Omental fat pad (tissue), 4 donors: ENCODE data around the gene SHFL. TPM values are rescaled to one million over a fixed set of nuclear protein-coding genes. Genes with fewer than 3 reads are reported as not detected.

Source experiments
- ATAC-seq: fragments of 150-250 bp; one replicate; pipeline ENCODE4 v1.9.1; 2016; ENCODE audit warnings: mild to moderate bottlenecking, moderate library complexity; ENCODE audit not compliant: low FRiP score
- DNase-seq: peaks from one replicate; pipeline ENCODE4 v3.0.0-alpha.2; 2019; ENCODE audit warnings: low spot score
- total RNA-seq, 4 donors: library from RNA; depleted of rRNA; stranded (reverse); fragments of >200 nt; gene quantifications; one replicate each; pipeline ENCODE4 v1.1.0, GENCODE V29; 2016
- TF ChIP-seq, protein P1 (sequence below), 3 donors: fragments of 450-650 bp; IDR thresholded peaks; one replicate each; pipeline ENCODE4 v1.5.1; 2016 to 2017; ENCODE audit warnings: antibody characterized with exemption in 3 of 3, mild to moderate bottlenecking in 3 of 3, moderate library complexity in 2 of 3

The SHFL gene
- total RNA-seq, 4 donors from 2014 or later = 20.7 to 36.7 (median 27.7) TPM

DNA sequence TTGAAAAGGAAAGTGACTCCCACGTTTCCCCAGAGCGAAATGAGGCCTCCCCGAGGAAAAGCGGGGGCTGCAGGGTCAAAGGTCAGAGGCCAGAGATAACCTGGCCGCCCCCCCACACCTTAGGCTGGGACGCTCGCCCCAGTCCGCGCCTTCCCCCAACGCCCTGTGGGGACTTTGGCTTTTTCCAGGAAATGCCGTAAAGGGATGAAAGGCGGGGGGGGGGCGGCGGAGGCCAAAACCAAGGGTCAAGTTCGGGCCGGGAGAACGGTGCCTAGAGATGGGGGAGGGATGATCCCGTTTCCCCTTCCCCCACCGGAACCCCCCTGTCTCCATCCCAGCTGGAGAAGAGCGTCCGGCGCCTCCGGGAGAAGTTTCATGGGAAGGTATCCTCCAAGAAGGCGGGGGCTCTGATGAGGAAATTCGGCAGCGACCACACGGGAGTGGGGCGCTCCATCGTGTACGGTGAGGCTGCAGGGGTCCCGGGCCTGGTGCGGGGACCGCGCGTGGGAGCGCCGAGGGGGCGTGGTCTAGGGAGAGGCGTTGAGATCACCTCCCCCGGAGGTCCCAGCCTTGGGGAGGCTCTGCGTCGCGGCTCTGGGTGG is 575 bp downstream of the SHFL start:
- ATAC-seq (no peak), DNase-seq (no peak)
- TF ChIP-seq, protein P1, sequence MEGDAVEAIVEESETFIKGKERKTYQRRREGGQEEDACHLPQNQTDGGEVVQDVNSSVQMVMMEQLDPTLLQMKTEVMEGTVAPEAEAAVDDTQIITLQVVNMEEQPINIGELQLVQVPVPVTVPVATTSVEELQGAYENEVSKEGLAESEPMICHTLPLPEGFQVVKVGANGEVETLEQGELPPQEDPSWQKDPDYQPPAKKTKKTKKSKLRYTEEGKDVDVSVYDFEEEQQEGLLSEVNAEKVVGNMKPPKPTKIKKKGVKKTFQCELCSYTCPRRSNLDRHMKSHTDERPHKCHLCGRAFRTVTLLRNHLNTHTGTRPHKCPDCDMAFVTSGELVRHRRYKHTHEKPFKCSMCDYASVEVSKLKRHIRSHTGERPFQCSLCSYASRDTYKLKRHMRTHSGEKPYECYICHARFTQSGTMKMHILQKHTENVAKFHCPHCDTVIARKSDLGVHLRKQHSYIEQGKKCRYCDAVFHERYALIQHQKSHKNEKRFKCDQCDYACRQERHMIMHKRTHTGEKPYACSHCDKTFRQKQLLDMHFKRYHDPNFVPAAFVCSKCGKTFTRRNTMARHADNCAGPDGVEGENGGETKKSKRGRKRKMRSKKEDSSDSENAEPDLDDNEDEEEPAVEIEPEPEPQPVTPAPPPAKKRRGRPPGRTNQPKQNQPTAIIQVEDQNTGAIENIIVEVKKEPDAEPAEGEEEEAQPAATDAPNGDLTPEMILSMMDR (IDR thresholded peaks at IDR 0.05) = no peak

DNA sequence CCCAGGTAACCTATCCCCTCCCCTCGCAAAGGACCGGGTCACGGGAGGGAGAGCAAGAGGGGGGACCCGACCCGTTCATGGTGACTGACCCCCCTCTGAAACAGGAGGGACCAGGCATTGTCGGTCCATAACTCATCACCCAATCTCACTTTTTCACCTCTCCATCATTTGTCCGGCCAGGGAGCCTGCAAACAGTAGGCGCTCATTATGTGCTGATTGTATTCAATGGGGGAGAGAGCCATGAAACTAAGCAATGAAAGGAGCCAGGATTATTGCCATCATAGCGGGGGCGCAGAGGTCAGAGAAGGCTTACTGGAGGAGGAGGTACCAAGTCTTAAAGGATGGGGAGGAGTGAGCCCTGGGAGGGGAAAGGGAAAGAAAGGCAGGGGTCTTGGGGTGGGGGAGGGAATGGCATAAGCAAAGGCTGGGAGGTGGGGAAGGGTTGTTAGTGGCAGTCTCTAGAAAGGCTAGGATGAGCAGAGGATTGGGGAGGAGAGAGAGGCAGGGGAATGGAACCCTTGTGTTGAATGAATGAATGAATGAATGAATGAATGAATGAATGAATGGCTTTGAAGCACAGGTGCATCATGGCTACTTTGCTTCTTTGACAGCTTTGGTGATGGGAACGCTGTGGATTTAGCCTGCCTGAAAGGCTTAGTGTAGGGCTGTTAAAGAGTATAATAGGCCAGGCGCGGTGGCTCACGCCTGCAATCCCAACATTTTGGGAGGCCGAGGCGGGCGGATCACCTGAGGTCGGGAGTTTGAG is 1.4 kb downstream of the SHFL start:
- DNase-seq (no peak), ATAC-seq (no peak)

DNA sequence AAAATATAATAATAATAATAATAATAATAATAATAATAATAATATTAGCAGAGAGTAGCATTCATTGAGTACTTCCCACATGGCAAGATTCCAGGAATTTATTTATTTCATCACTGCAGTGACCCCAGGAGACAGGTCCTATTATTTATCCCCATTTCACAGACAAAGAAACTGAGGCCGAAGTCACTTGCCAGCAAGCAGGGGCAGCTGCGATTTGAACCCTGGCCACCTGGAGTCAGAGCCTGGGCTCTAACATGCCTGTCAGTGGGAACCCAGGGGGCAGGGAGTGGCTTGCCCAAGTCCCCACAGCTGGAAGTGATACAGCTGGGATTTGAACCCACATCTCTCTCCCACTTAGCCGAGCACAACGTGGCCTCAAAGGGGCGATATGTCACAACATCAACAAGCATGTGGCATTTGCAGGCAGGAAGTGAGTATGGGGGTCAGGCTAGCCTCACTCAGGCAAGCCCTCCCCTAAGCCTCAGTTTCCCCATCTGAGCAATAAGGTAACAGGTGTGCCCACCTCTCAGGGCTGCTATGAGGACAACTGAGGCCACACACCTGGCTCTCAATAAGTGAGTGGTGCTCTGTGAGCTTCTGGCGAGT is 2.9 kb downstream of the SHFL start:
- DNase-seq (no peak), ATAC-seq (no peak)
- TF ChIP-seq, protein P1 (IDR thresholded peaks at IDR 0.05) = no peak

More for the DNA sequence above, 1.4 kb downstream of the SHFL start:
- TF ChIP-seq, protein P1 (IDR thresholded peaks at IDR 0.05) = no peak

DNA sequence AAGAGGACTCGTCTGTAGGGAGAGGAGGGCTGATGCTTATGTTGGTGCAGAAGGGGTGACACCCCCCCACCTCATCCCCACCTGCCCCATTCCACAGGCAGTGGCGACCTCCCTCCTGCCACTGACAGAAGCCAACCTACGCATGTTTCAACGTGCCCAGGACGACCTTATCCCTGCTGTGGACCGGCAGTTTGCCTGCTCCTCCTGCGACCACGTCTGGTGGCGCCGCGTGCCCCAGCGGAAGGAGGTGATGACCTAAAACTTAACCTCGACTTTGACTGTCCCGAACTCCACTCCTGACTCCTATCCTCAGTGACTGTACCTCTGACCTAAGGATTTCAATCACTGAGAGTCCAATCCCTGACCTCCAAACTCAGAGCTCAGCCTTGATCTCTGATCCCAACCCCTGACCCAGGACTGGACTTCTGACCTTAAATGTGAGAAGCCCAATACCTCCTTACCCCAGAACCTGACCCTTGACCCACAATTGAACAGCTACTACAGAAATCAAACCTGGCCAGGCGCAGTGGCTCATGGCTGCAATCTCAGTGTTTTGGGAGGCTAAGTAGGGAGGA is 3.8 kb downstream of the SHFL start:
- ATAC-seq (no peak), DNase-seq (no peak)
- TF ChIP-seq, protein P1 (IDR thresholded peaks at IDR 0.05) = no peak

DNA sequence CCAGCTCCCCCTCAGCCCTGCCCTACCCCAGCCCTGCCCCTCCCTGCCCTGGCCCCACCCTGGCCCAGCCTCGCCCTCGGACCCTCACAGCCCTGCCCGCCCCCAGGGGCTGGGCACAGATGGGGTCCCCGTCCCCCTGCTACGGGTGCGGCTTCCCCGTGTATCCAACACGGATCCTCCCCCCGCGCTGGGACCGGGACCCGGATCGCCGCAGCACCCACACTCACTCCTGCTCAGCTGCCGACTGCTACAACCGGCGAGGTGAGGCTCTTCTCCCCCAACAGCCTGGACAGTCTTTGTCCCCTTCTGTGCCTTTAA is 5.2 kb downstream of the SHFL start:
- DNase-seq (no peak), ATAC-seq (no peak)
- TF ChIP-seq, protein P1 (IDR thresholded peaks at IDR 0.05) = no peak

DNA sequence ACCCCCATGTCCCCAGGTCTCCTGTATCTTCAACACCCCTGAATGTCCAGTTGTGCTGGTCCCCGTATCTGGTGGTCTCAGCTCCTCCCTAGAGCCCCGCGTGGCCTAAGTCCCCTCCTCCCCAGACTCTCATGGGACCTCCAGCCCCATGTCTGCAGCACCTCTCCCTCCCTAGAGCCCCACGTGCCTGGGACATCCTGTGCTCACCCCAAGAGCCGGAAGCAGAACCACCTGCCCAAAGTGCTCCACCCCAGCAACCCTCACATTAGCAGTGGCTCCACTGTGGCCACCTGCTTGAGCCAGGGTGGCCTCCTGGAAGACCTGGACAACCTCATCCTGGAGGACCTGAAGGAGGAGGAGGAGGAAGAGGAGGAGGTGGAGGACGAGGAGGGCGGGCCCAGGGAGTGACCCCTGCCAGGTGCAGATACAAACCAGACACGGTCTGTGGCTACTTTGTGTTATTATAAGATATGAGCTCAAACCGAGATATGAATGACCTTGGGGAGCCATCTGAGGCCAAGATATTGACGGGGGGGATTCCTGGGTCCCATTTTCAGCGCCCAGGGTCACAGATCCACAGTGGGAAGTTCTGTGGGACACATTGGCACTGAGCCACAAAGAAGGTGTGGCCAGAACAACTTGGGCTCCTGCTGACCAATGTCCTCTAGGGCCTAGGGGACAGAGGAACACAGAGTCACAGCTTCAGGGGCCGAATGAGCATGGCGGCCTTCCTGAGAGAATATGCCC is 6.0 kb downstream of the SHFL start:
- ATAC-seq (no peak), DNase-seq (no peak)
- TF ChIP-seq, protein P1 (IDR thresholded peaks at IDR 0.05) = no peak
